Psoas muscle (tissue), 8 donors: ENCODE measurements around the gene BMPR1A. TPM values are rescaled to one million over a fixed set of nuclear protein-coding genes. Genes with fewer than 3 reads are reported as not detected.
"Not testable (repeated sequence)": the region's sequence is repeated elsewhere in the genome, so short reads cannot be mapped to it uniquely, and the experiment has no call there.

Experiments used
- ATAC-seq, 4 donors: fragments of 200-7000 bp; cut with Tn5 transposase; one replicate each; pipeline ENCODE4 v1.9.1; 2020; ENCODE audit warnings: moderate library complexity in 3 of 4, mild to moderate bottlenecking in 2 of 4
- DNase-seq, 2 donors: peaks; one replicate each; pipeline ENCODE4 v3.0.0-alpha.2; 2020
- H3K27ac ChIP-seq: fragments of 200-600 bp; one replicate; pipeline ENCODE4 v1.8.0; 2022
- H3K27me3 ChIP-seq, 3 donors: fragments of 200-600 bp in 1 of 3; one replicate each; pipeline versions ENCODE4 v1.6.1 to v1.8.0; 2013 to 2022; ENCODE audit warnings: low read length in 2 of 3, mild to moderate bottlenecking in 2 of 3, moderate library complexity in 1 of 3; ENCODE audit not compliant: insufficient read depth in 3 of 3
- H3K36me3 ChIP-seq, 2 donors: fragments of 200-600 bp in 1 of 2; one replicate each; pipeline versions ENCODE4 v1.6.1 to v1.8.0; 2013 to 2022; ENCODE audit warnings: low read depth in 1 of 2, mild to moderate bottlenecking in 1 of 2, moderate library complexity in 1 of 2; ENCODE audit not compliant: insufficient read depth in 1 of 2
- H3K4me1 ChIP-seq: fragments of 200-600 bp; one replicate; pipeline ENCODE4 v1.8.0; 2022
- H3K4me3 ChIP-seq: fragments of 200-600 bp; one replicate; pipeline ENCODE4 v1.8.0; 2022; ENCODE audit warnings: mild to moderate bottlenecking
- H3K9me3 ChIP-seq: fragments of 200-600 bp; one replicate; pipeline ENCODE4 v1.8.0; 2022
- CTCF ChIP-seq: fragments of 200-600 bp; IDR thresholded peaks from one replicate; pipeline ENCODE4 v1.8.0; 2022; ENCODE audit warnings: antibody characterized with exemption
- WGBS, 3 donors: extraction: QIAGEN DNeasy Blood & Tissue Kit; methylation state at CpG; one replicate each; pipeline versions ENCODE4 v1.1.6 to v1.1.7; 2013; 5-methylcytosine and 5-hydroxymethylcytosine counted together
- intact Hi-C, 2 donors: fragments of 100-400 bp; cut with DNase I; formaldehyde crosslinking; loops; one replicate each; pipeline versions ENCODE4 v1.11.0 to v1.14.2; 2022
- polyA plus RNA-seq, 3 donors: library from polyadenylated mRNA; stranded (reverse); fragments of 200-250 nt; gene quantifications; one replicate each; pipeline ENCODE4 v1.2.3, GENCODE V29; 2013
- total RNA-seq, 4 donors: library from RNA; stranded (reverse); fragmentation: NEBNext Ultra II Directional in 2 of 4; extraction: Animal tissue kit (Norgen Biotek cat#: 25700) in 2 of 4; gene quantifications; one replicate each; pipeline versions ENCODE4 v1.2.1 to v1.2.4, GENCODE V29; 2021 to 2023
- donor health status: healthy with polysubstance abuse.
- donor health status: DM: no; HTN: no; CAD: no; lungs with moderate emphysema.
- donor health status: Bipolar disorder and iron deficiency.
- donor health status: healthy.
- donor health status: DM: yes; HTN: yes; CAD: no.
- donor health status: DM: no; HTN: no; CAD: no.
- donor health status: DM: no; HTN: no; CAD: no.
- donor health status: DM: yes; HTN: yes; CAD: no.

The BMPR1A gene
- total and polyA plus RNA-seq, 7 donors, result 4.6 to 30.0 (median 22.7) TPM

- TF ChIP-seq CTCF, result no peak
- intact Hi-C loops, result no loop called here
- H3K4me1 ChIP-seq, result peaks cover 10% of the 10 kb centered on the region
- no peaks in the 10 kb centered on the region for H3K9me3 ChIP-seq
- H3K27me3 ChIP-seq, result no peaks in the 10 kb centered on the region
- WGBS, 3 donors, result 47 to 75% (median 59%) methylated on average over 11 of the region's 11 CpGs
- H3K4me3 ChIP-seq, result no peak overlapping the region
- peak; percentile 23 to 66 for DNase-seq
- no peak overlapping the region for H3K27ac ChIP-seq
- ATAC-seq, result peak; percentile 48 to 77 (median 76)
- no peaks in the 10 kb centered on the region for H3K36me3 ChIP-seq
Observed at GRCh38 chr10:86851328-86852207, 95.1 kb downstream of the BMPR1A start.

GRCh38 chr10:86853582-86853981, 97.2 kb downstream of the BMPR1A start:
- H3K27ac ChIP-seq, DNase-seq, H3K36me3 ChIP-seq, H3K27me3 ChIP-seq, intact Hi-C loops, H3K4me3 ChIP-seq, H3K9me3 ChIP-seq, ATAC-seq: not testable (repeated sequence)
- H3K4me1 ChIP-seq, result peaks cover 10% of the 10 kb centered on the region
- 93 to 96% (median 93%) methylated on average over 10 to 12 of the region's 12 CpGs for WGBS, 3 donors

- Histone ChIP-seq H3K27ac (no peak overlapping the region), H3K27me3 (no peaks in the 10 kb centered on the region), H3K36me3 (no peaks in the 10 kb centered on the region), H3K4me3 (no peak overlapping the region), H3K9me3 (no peaks in the 10 kb centered on the region), H3K4me1 (peaks cover 3% of the 10 kb centered on the region)
- DNase-seq (no peak), ATAC-seq (no peak)
- no peak for TF ChIP-seq CTCF
- WGBS, 3 donors, result 51 to 63% (median 55%) methylated on average over 1 of the region's 1 CpG
- intact Hi-C loops, result no loop called here
Observed at GRCh38 chr10:86855513-86855912, 99.1 kb downstream of the BMPR1A start.

- WGBS, 3 donors, result 63 to 75% (median 64%) methylated on average over 7 of the region's 7 CpGs
- no peak for ATAC-seq
Observed at GRCh38 chr10:86856156-86856555, 99.7 kb downstream of the BMPR1A start.

More at GRCh38 chr10:86856156-86856555, 99.7 kb downstream of the BMPR1A start:
- Histone ChIP-seq H3K4me1 (peaks cover 3% of the 10 kb centered on the region), H3K27me3 (no peaks in the 10 kb centered on the region), H3K27ac (no peak overlapping the region), H3K4me3 (no peak overlapping the region), H3K36me3 (no peaks in the 10 kb centered on the region), H3K9me3 (no peaks in the 10 kb centered on the region)
- no peak for TF ChIP-seq CTCF
- intact Hi-C loops, result no loop called here
- no peak for DNase-seq
